Metanephros (tissue), 1 donor: Measurements from ENCODE around the gene FAM83C. TPM values are rescaled to one million over a fixed set of nuclear protein-coding genes. Genes with fewer than 3 reads are reported as not detected.

Source experiments
- total RNA-seq: library from RNA; depleted of rRNA; stranded (reverse); fragments of >200 nt; gene quantifications from one replicate; pipeline ENCODE4 v1.2.3, GENCODE V29; 2014

FAM83C gene
- total RNA-seq, result not detected

GRCh38 chr20:35291654-35292503 is at the start of gene FAM83C:
Gene FAM83C, minus strand, starts transcription at chr20:35292425. Its CDS starts 121 bp downstream, at chr20:35292304.

GRCh38 chr20:35284267-35284991 is 7.8 kb downstream of the FAM83C start, which contains the start of gene EIF6:
Gene EIF6, minus strand, starts transcription at chr20:35284772. Its CDS starts 285 bp downstream, at chr20:35284487.

GRCh38 chr20:35277531-35278395 is 14.5 kb downstream of the FAM83C start, which contains the start of gene MMP24OS:
Gene MMP24OS, minus strand, starts transcription at chr20:35278122. Its CDS starts 193 bp downstream, at chr20:35277929.

Other genes with a start within 250 kb of the FAM83C start
- gene TRPC4AP, start 199.6 kb downstream of the FAM83C start, total RNA-seq, result 58.4 TPM
- 19.2 TPM for gene EDEM2, start 145.1 kb downstream of the FAM83C start, total RNA-seq
- gene PROCR, start 120.4 kb downstream of the FAM83C start, total RNA-seq, result 22.4 TPM
- gene MMP24, start 65.7 kb downstream of the FAM83C start, total RNA-seq, result 1.9 TPM
- 19.6 TPM for gene MMP24OS, start 14.3 kb downstream of the FAM83C start, total RNA-seq
- 103 TPM for gene EIF6, start 7.7 kb downstream of the FAM83C start, total RNA-seq
- 41.1 TPM for gene UQCC1, start 119.5 kb upstream of the FAM83C start, total RNA-seq
- gene GDF5, start 145.8 kb upstream of the FAM83C start, total RNA-seq, result 0.12 TPM
- 21.4 TPM for gene CEP250, start 163.2 kb upstream of the FAM83C start, total RNA-seq
- not detected for gene C20orf173, start 237.2 kb upstream of the FAM83C start, total RNA-seq
- gene ERGIC3, start 249.7 kb upstream of the FAM83C start, total RNA-seq, result 301 TPM